ENCODE measurements around the gene OR1K1.
"Not testable (repeated sequence)": the region's sequence is repeated elsewhere in the genome, so short reads cannot be mapped to it uniquely, and the experiment has no call there.

Gene OR1K1

GRCh38 chr9:122800066-122801060 is at the start of gene OR1K1:
Gene OR1K1, plus strand, starts transcription at chr9:122800123. Its CDS starts 0 bp downstream, at chr9:122800123.
- DNase-seq = no peak

GRCh38 chr9:122754825-122755224 is 45.1 kb upstream of the OR1K1 start:
- no peak for DNase-seq

DNA sequence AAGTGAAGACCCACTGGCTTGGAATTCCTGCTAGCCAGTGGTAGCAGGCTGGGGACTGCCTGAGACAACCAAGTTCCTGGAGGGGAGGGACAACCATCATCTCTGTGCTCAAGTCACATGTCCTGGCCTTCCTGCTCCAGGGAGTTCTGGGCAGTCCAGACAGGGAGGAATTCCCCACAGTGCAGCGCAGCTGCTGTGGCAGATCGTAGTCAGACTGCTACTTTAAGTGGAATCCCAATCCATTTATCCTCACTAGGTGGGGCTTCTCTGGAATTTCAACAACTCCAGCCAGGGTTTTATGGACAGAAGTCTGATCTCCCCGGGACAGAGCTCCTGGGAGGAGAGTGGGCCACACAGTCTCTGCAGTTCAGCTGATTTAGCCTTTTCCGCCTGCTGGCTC is 32.1 kb upstream of the OR1K1 start:
- DNase-seq = no peak

GRCh38 chr9:122777052-122777451 is 22.9 kb upstream of the OR1K1 start:
- no peak for DNase-seq

DNA sequence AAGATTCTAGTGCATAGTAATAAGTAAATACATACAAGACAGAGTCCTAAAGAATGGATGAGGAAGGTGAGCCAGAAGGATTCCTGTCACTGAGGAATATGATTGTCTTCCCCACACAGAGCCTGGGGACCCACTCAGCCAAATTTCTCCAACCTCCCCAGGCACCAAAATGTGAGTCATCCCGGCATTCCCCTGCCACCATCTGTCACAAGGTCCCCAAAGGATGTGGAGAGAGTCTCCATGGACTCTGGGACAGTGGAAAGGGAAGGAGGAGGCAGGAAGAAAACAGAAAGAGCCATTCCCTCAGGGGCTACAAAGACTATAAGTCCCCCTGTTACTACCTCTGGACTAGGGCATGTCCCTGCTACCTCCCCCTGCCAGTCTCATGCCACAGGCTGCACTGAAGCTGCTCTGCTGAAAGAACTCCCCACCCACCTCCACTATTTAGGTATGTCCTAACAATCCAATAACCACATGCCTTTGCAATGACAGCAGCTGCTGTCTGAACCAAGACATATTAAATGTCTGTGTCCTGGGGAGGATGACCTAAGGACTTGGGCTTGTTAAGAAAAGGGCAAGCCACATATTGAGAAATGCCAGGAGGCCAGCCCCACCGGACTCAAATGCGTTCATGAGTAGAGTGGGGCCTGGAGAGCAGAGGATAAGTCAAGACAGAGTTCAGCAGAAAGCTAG is 21.8 kb upstream of the OR1K1 start:
- no peak for DNase-seq

- no peak for DNase-seq
Observed at GRCh38 chr9:122779181-122779580, 20.7 kb upstream of the OR1K1 start.

- no peak for DNase-seq
Observed at GRCh38 chr9:122780026-122780425, 19.9 kb upstream of the OR1K1 start.

GRCh38 chr9:122781671-122782070 is 18.3 kb upstream of the OR1K1 start:
- no peak for DNase-seq

DNA sequence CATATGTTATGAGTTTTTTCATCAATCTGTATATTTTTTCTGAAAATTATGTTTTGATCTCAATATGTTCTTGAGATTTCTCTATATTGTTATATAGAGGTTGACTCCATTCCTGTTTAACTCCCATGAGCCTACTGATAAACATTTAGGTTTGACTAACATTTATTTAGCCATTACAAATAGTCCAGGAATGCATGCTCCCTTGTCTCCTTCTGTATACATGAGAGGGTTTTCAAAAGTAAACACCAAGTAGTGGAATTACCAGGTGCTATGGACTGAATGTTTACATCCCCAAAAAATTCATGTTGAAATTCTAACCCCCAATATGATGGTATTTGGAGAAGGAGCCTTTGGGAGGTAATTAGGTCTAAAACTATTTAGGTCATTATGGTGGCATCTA is 14.7 kb upstream of the OR1K1 start:
- DNase-seq = no peak

DNA sequence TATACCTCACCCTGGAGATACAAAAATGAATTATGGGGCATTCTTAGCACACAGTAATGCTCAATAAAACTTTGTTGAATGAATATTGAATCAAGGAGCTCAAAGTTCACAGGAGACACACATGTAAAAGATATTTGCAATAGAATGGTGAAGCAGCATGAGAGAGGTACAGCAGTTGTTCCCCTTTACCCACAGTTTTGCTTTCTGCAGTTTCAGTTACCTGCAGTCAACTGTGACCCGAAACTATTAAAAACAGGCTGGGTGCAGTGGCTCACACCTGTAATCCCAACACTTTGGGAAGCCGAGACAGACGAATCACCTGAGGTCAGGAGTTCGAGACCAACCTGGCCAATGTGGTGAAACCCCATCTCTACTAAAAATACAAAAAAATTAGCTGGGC is 13.6 kb upstream of the OR1K1 start:
- DNase-seq = no peak

GRCh38 chr9:122788831-122789230 is 11.1 kb upstream of the OR1K1 start, which contains the start of gene OR5C1:
Gene OR5C1, plus strand, starts transcription at chr9:122788933. Its CDS starts 0 bp downstream, at chr9:122788933.
- no peak for DNase-seq

- DNase-seq = no peak
Observed at GRCh38 chr9:122789256-122790046, 10.5 kb upstream of the OR1K1 start.

DNA sequence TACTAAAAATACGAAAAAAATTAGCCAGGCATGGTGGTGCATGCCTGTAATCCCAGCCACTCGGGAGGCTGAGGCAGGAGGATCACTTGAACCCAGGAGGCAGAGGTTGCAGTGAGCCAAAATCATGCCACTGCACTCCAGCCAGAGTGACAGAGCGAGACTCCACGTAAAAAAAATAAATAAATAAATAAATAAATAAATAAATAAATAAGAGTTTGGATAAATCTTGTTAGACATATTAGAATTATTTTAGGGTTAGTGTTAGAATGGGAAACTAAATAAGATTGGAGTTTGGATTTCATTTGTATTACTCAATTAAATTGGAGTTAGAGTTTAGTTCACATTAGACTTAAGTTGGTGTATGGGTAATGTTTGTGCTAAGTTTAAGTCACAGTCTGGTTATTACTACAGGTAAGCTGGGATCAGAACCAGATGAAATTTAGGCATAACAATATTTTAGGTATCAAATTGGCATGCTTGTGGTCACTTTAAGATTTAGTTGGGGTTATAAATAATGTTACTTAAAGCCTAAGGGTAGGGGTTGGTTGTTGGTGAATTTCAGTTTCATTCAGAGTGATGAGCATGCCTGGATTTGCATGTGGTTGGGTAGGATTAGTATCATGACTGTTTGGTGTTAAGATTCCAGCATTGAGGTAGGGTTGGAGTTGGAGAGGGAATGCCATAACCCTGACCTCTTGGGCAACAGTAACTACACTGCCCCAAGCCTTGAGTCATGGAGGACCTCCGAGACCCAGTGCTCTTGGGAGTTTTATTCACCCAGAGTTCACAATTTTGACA is 7.9 kb upstream of the OR1K1 start:
- no peak for DNase-seq

- no peak for DNase-seq
Observed at GRCh38 chr9:122797316-122798063, 2.4 kb upstream of the OR1K1 start.

GRCh38 chr9:122806661-122807060 is 6.7 kb downstream of the OR1K1 start:
- DNase-seq = no peak

- DNase-seq = no peak
Observed at GRCh38 chr9:122807271-122807900, 7.5 kb downstream of the OR1K1 start.

- no peak for DNase-seq
Observed at GRCh38 chr9:122808141-122808540, 8.2 kb downstream of the OR1K1 start.

DNA sequence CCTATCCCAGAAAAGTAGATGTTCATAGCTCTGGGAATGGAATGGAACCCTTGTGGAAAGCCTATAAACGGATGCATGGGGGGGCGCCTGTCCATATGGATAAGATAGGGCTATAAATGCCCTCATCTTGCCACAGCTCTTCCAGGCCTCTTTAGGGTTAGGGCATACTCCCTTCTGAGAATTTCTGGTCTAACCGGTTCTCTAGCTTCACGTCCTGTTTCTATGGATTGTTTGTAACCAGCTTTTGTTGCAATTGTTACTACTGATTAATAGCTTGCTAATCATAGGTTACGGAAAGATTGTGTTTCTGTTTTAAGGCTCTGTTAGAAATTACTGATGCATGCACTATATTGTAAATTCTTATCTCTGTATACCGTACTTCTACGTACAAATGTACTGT is 9.3 kb downstream of the OR1K1 start:
- not testable (repeated sequence) for DNase-seq

GRCh38 chr9:122810306-122810946 is 10.5 kb downstream of the OR1K1 start:
- peak; percentile 74 for DNase-seq

- no peak for DNase-seq
Observed at GRCh38 chr9:122812736-122813135, 12.8 kb downstream of the OR1K1 start.
